Measurements from ENCODE around the gene CFAP221.

CFAP221 gene

GRCh38 chr2:119647440-119648169, 103.4 kb downstream of the CFAP221 start:
- DNase-seq: no peak

- DNase-seq: no peak
These were observed 105.2 kb downstream of the CFAP221 start for GRCh38 chr2:119649364-119649917.

GRCh38 chr2:119650206-119650605, 106.0 kb downstream of the CFAP221 start:
- no peak for DNase-seq

GRCh38 chr2:119650846-119651370, 106.7 kb downstream of the CFAP221 start:
- DNase-seq: no peak

- no peak for DNase-seq
These were observed 113.4 kb downstream of the CFAP221 start for GRCh38 chr2:119657466-119658145.

GRCh38 chr2:119659601-119660342, 115.5 kb downstream of the CFAP221 start:
- DNase-seq: no peak

- DNase-seq: no peak
These were observed 116.1 kb downstream of the CFAP221 start for GRCh38 chr2:119660343-119660658.

- no peak for DNase-seq
These were observed 118.0 kb downstream of the CFAP221 start for GRCh38 chr2:119662297-119662696.

- no peak for DNase-seq
These were observed 124.3 kb downstream of the CFAP221 start for GRCh38 chr2:119668546-119668945.

- DNase-seq: no peak
These were observed 126.8 kb downstream of the CFAP221 start for GRCh38 chr2:119671016-119671415.

GRCh38 chr2:119671752-119672151, 127.5 kb downstream of the CFAP221 start:
- DNase-seq: no peak

- DNase-seq: no peak
These were observed 128.1 kb downstream of the CFAP221 start for GRCh38 chr2:119672161-119672862.

GRCh38 chr2:119673796-119674195, 129.5 kb downstream of the CFAP221 start:
- no peak for DNase-seq

GRCh38 chr2:119674711-119675500, 130.7 kb downstream of the CFAP221 start:
- no peak for DNase-seq

- peak; percentile 97 for DNase-seq
These were observed 133.9 kb downstream of the CFAP221 start for GRCh38 chr2:119678021-119678656.

GRCh38 chr2:119679526-119679837, 135.2 kb downstream of the CFAP221 start:
- no peak for DNase-seq

- DNase-seq: no peak
These were observed 135.6 kb downstream of the CFAP221 start for GRCh38 chr2:119679846-119680245.

- DNase-seq: no peak
These were observed 136.4 kb downstream of the CFAP221 start for GRCh38 chr2:119680457-119681202.

- no peak for DNase-seq
These were observed 137.1 kb downstream of the CFAP221 start for GRCh38 chr2:119681203-119681867.

- no peak for DNase-seq
These were observed 137.6 kb downstream of the CFAP221 start for GRCh38 chr2:119681868-119682220.
